Urothelium cell line (cell line): ENCODE results near the gene RSBN1L.
"Not testable (repeated sequence)": the region's sequence is repeated elsewhere in the genome, so short reads cannot be mapped to it uniquely, and the experiment has no call there.

ENCODE experiments used
- DNase-seq: peaks from one replicate; pipeline ENCODE4 v3.0.0; 2011; ENCODE audit warnings: low spot score, mixed read lengths
- FAIRE-seq: peaks from 2 replicates; lab custom pipeline; 2011; peaks lifted over from hg19 to GRCh38; lab: Jason Lieb, UNC

RSBN1L gene

DNA sequence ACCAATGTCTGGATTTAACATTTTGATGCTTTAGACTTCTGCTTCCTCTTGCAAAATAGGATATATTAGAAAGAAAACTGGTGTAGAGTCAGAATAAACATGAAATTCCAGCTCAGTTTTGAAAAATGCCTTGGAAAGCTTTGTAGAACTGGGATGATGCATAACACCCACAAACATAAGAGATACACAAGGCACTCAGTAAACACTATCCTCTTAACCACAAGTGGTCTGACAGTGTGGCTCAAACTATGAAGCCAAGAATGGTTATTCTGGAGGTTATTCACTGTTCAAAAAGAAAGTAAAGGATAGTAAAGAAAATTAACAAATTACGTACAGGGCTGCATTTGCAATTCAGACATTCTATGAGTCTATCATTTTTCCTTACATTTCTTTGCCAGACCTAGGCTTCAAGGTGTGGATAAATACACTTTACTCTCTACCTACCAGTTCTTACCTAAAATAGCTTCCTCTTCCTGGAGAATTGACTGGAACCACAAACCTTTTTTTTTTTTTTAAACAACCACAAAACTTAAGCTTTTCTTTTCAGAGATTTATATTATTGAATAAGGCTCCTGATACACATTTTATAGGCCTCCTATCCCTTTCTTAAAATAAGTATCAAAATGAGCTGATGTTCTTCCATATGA, 9.0 kb upstream of the RSBN1L start:
- FAIRE-seq (no peak), DNase-seq (no peak)

DNA sequence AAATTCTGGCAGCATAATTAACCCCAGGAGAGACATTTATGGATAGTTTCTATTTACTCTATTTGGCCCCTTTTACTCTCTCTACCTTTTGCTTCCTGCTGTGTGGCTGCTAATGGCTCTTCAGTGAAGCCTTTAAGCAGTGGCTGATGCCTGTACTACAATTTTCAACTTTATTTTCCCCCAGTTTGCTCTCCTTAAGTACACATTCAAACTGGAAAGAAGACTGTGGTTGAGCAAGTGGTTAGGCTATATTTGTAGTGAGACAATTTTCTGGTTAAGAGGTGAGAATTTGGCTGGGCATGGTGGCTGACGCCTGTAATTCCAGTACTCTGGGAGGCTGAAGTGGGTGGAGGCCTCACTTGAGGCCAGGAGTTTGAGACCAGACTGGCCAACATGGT, 8.5 kb upstream of the RSBN1L start:
- DNase-seq, result no peak
- no peak for FAIRE-seq

GRCh38 chr7:77690289-77690688, 6.0 kb upstream of the RSBN1L start:
- DNase-seq (no peak), FAIRE-seq (no peak)

- no peak for FAIRE-seq
Measured at GRCh38 chr7:77691892-77692491, 4.3 kb upstream of the RSBN1L start.

GRCh38 chr7:77693830-77694583, 2.3 kb upstream of the RSBN1L start:
- no peak for DNase-seq
- FAIRE-seq, result no peak

More at GRCh38 chr7:77691892-77692491, 4.3 kb upstream of the RSBN1L start:
- no peak for DNase-seq

DNA sequence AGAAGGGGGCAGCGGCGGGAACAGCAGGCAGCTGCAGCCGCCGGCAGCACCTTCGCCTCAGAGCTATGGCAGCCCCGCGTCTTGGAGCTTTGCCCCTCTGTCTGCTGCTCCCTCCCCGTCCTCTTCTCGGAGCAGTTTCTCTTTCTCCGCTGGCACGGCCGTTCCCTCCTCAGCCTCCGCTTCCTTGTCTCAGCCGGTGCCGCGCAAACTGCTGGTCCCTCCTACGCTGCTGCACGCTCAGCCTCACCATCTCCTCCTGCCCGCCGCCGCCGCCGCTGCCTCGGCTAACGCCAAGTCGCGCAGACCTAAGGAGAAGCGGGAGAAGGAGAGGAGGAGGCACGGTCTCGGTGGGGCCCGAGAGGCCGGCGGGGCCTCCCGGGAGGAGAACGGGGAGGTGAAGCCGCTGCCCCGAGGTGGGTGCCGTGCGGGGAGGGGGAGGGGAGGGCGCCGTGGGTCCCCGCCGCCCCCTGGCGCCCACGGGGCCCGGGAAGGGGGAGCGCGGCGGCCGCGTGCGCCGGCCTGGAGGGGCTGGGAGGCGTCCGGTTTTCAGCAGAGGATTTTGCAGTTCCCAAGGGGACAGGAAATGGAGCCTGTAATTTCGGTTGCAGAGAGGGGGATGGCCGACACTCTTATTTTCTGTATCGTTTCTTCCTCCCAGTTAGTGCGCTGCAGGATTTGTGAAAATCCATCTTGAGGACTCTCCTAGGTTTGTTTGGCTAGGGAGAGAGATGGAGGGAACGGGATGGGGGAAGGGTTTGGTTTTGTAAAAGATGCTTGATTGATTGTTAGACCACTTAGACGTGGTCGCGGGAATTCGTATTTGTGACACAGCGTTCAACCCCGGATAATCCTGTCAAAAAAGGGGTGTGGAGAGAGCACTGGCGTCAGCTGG, 630 bp downstream of the RSBN1L start:
- DNase-seq, result peak; percentile 62
- no peak for FAIRE-seq

DNA sequence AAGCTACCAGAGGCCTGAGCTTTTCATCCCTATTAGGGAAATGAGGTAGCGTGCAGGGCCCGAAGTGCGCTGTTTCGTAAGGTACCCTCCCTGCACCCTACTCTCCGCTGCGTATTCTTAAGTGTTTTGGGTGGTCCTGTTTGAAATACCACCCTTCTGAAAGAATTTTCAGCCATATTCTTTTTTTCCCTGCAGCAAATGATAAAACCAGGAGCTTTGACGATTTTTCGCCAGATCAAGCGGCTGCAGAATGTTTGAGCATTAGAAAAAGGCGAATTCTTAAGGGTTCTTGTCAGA, 1.2 kb downstream of the RSBN1L start:
- FAIRE-seq (no peak), DNase-seq (no peak)

DNA sequence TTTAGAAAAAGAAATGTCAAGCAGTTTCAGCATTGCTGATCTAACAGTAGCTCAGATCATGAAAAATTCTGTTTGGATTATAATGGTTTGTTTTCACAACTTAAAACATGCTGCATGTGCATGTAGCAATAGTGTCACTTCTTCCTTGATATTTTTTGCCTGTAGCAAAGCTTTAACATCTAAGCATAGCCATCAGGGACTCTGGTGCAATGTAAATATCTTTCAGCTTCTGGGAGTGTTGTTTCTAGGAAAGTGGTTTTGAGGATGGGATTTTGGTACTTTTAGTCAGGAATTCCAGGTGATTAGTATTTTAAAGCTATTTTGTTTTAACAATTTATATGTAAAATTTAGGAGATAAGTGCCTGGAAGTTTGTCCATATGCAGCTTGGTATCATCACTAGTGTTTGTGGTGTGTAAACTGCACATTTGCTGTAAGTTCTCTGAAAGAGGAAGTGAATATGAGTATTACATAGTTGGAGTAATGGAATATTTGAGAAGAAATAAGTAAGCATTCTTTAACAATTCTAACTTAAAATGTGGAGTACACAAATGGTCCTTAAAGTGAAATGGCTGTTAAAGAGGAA, 1.9 kb downstream of the RSBN1L start:
- DNase-seq (no peak), FAIRE-seq (no peak)

DNA sequence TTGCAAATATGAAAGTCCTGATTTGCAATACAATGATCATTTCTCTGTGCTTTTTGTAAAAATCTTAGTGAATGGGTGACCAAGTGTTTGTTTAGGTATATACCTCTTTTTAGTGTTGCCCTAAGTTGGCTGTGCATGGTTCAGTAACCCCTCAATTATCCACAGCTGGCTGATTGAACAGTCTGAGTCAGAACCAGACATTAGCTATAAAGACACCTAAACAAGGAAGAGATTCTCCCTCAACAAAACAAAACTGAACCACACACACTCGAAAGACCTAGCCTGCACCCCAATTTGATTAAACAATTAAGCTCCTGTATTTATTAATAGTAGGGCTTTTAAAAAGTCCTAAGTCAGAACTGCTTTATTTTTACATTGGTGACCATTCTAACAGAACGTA, 2.8 kb downstream of the RSBN1L start:
- FAIRE-seq (no peak), DNase-seq (no peak)

- FAIRE-seq (no peak), DNase-seq (no peak)
Measured at GRCh38 chr7:77702513-77702912, 6.3 kb downstream of the RSBN1L start.

- no peak for DNase-seq
- no peak for FAIRE-seq
Measured at GRCh38 chr7:77702968-77703472, 6.8 kb downstream of the RSBN1L start.

- not testable (repeated sequence) for DNase-seq, FAIRE-seq
Measured at GRCh38 chr7:77703669-77704068, 7.4 kb downstream of the RSBN1L start.

DNA sequence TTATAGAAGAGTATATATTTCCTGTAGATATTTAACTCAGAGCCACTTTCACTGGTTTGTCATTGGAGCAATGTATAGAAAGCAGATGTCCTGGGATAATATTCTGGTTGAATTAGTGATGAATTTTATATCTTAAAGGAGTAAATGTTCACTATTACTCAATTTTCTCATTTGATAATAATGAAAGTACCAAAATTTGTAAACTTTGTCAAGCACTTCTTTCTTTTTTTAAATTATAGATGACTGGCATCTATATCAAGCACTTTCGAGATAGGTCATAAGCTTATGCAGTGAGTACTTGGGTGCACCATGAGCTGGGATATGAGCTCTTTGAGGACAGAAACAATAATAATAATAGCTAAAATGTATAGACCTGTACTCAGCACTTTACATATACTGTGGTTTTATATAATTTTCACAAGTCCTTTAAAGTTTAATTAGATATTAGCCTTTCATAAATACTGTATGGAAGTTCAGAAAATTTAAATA, 11.3 kb downstream of the RSBN1L start:
- DNase-seq (no peak), FAIRE-seq (no peak)

GRCh38 chr7:77710067-77710466, 13.8 kb downstream of the RSBN1L start:
- FAIRE-seq (no peak), DNase-seq (no peak)

- DNase-seq, result no peak
- FAIRE-seq, result no peak
Measured at GRCh38 chr7:77710861-77711260, 14.6 kb downstream of the RSBN1L start.

GRCh38 chr7:77714195-77714594, 17.9 kb downstream of the RSBN1L start:
- no peak for FAIRE-seq
- DNase-seq, result no peak

DNA sequence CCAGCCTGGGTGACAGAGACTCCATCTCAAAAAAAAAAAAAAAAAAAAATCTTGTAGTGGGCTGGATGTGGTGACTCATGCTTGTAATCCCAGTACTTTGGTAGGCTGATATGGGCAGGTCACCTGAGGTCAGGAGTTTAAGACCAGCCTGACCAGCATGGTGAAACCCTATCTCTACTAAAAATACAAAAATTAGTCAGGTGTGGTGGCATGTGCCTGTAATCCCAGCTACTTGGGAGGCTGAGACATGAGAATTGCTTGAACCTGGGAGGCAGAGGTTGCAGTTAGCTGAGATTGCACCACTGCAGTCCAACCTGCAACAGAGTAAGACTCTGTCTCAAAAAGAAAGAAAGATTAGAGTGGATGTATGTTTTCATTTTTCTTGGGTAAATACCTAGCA, 18.7 kb downstream of the RSBN1L start:
- not testable (repeated sequence) for DNase-seq, FAIRE-seq

DNA sequence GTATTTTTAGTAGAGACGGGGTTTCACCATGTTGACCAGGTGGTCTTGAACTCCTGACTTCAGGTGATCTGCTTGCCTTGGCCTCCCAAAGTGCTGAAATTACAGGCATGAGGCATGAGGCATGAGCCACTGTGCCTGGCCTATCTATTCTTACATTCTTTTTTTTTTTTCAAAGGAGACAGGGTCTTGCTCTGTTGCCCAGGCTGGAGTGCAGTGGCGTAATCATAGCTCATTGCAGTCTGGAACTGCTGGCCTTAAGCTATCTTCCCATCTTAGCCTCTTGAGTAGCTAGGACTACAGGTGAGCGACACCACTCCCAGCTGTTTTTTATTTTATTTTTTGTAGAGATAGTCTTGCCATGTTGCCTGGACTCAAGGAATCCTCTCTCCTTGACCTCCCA, 20.5 kb downstream of the RSBN1L start:
- DNase-seq, result no peak
- no peak for FAIRE-seq

DNA sequence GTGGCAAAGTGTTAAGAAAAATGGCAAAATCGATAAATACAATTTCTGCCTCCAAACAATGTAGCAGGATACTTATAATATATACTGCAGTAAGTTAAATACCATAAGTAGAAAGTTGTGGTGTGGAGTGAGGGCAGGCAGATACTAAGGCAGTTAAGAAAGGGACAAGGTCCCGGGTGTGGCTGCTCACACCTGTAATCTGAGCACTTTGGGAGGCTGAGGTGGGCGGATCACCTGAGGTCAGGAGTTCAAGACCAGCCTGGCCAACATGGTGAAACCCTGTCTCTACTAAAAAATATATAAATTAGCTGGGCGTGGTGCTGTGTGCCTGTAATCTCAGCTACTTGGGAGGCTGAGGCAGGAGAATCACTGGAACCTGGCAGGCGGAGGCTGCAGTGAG, 21.3 kb downstream of the RSBN1L start:
- FAIRE-seq, DNase-seq: not testable (repeated sequence)

DNA sequence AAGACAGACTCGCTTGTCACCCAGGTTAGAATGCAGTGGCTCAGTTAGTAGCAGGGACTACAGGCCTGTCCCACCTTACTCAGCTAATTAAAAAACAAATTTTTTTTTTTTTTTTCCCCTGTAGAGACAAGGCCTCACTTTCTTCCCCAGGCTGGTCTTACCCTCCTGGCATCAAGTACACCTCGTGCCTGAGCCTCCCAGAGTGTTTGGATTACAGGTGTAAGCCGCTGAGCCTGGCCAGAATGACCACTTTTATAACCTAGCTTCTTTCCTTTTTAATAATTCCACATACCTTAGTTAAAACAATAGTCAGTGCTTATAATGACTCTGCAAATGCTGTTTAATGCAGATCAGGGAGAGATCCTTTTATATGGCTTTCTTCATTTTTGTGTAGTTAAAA, 31.3 kb downstream of the RSBN1L start:
- no peak for DNase-seq
- no peak for FAIRE-seq
